A549 (cell line): ENCODE data around the gene GPR78. TPM values are rescaled to one million over a fixed set of nuclear protein-coding genes. Genes with fewer than 3 reads are reported as not detected.

ENCODE experiments used
- ATAC-seq, 2 experiments: fragments of 200-7000 bp in 1 of 2; fragments of >200 bp in 1 of 2; cut with Nextera tagmentation in 1 of 2; cut with Tn5 transposase in 1 of 2; 3 replicates each; pipeline versions ENCODE4 v1.8.0 to v1.9.1; 2018 to 2020; ENCODE audit warnings: mild to moderate bottlenecking in 1 of 2, moderate library complexity in 1 of 2
- CTCF ChIA-PET: fragments of 300-600 bp; sonication (Branson Sonifier 250); formaldehyde crosslinking; extraction: SDS; loops from one replicate; lab custom pipeline; 2021; ENCODE audit warnings: antibody characterized with exemption, inconsistent platforms; lab: Yijun Ruan, JAX
- POLR2A ChIA-PET: fragments of 350-600 bp; formaldehyde crosslinking; extraction: SDS; loops from one replicate; lab custom pipeline; 2021; ENCODE audit warnings: antibody characterized with exemption, inconsistent platforms; lab: Yijun Ruan, JAX
- DNase-seq, 2 experiments: peaks; one replicate each; pipeline versions ENCODE4 v3.0.0 to v3.0.0-alpha.2; 2011 to 2016; ENCODE audit warnings: low read depth in 1 of 2, low spot score in 1 of 2
- FAIRE-seq: peaks from 2 replicates; lab custom pipeline; 2011; peaks lifted over from hg19 to GRCh38; lab: Jason Lieb, UNC
- H3K27ac ChIP-seq, 2 experiments: fragments of >200 bp; sonication (Bioruptor Twin); formaldehyde crosslinking; 3 replicates each; pipeline ENCODE4 v1.5.1; 2016 to 2017
- H3K4me1 ChIP-seq: fragments of >200 bp; sonication (Bioruptor Twin); formaldehyde crosslinking; 3 replicates; pipeline ENCODE4 v1.6.1; 2016
- H3K4me2 ChIP-seq: fragments of >200 bp; sonication (Bioruptor Twin); formaldehyde crosslinking; 3 replicates; pipeline ENCODE4 v1.6.1; 2016
- H3K4me3 ChIP-seq: fragments of >200 bp; sonication (Bioruptor Twin); formaldehyde crosslinking; 3 replicates; pipeline ENCODE4 v1.5.1; 2016
- H3K9me3 ChIP-seq: fragments of >200 bp; sonication (Bioruptor Twin); formaldehyde crosslinking; 3 replicates; pipeline ENCODE4 v1.6.1; 2016
- BCL3 ChIP-seq: fragments of >200 bp; sonication (Bioruptor Twin); formaldehyde crosslinking; IDR thresholded peaks from 3 replicates; pipeline ENCODE4 v1.6.1; 2016
- CBX2 ChIP-seq: fragments of 200-600 bp; sonication (generic); IDR thresholded peaks from 2 replicates; pipeline ENCODE4 v1.6.1; 2016; ENCODE audit warnings: low read depth, mild to moderate bottlenecking, borderline replicate concordance
- CTCF ChIP-seq: fragments of >200 bp; sonication (Bioruptor Twin); formaldehyde crosslinking; IDR thresholded peaks from 3 replicates; pipeline ENCODE4 v1.5.1; 2016
- FOSB ChIP-seq: fragments of 250-450 bp; sonication (Bioruptor Pico); IDR thresholded peaks from 2 replicates; pipeline ENCODE4 v1.5.0; 2020; ENCODE audit warnings: mild to moderate bottlenecking, moderate library complexity
- FOSL2 ChIP-seq, 2 experiments: fragments of 450-650 bp in 1 of 2; fragments of >200 bp in 1 of 2; sonication (Bioruptor Twin) in 1 of 2; formaldehyde crosslinking; IDR thresholded peaks; 2 replicates each; pipeline versions ENCODE4 v1.5.0 to v1.6.1; 2016 to 2020; ENCODE audit warnings: mild to moderate bottlenecking in 1 of 2, moderate library complexity in 1 of 2
- FOXS1 ChIP-seq: fragments of 250-450 bp; sonication (Bioruptor Pico); IDR thresholded peaks from 2 replicates; pipeline ENCODE4 v1.5.0; 2020; ENCODE audit warnings: mild to moderate bottlenecking, moderate library complexity
- GATA3 ChIP-seq: IDR thresholded peaks from 2 replicates; pipeline ENCODE4 v1.6.1; 2012; ENCODE audit warnings: borderline replicate concordance
- HDAC2 ChIP-seq: fragments of 200-600 bp; sonication (generic); IDR thresholded peaks from 2 replicates; pipeline ENCODE4 v1.6.1; 2016
- HOXA7 ChIP-seq: fragments of 250-450 bp; sonication (Bioruptor Pico); IDR thresholded peaks from 2 replicates; pipeline ENCODE4 v1.5.0; 2020; ENCODE audit warnings: mild to moderate bottlenecking, moderate library complexity
- POLR2A ChIP-seq: IDR thresholded peaks from 2 replicates; pipeline ENCODE4 v1.6.1; 2012; ENCODE audit warnings: mild to moderate bottlenecking, low read length
- RAD21 ChIP-seq, 2 experiments: fragments of >200 bp in 1 of 2; sonication (Bioruptor Twin) in 1 of 2; formaldehyde crosslinking in 1 of 2; IDR thresholded peaks in 1 of 2; conservative IDR thresholded peaks in 1 of 2; 2 replicates in 1 of 2; 3 replicates in 1 of 2; pipeline ENCODE4 v1.6.1; 2012 to 2018; ENCODE audit warnings: inconsistent platforms in 1 of 2
- RFX5 ChIP-seq: fragments of 450-650 bp; IDR thresholded peaks from 2 replicates; pipeline ENCODE4 v1.7.1; 2014; ENCODE audit warnings: antibody characterized with exemption, mild to moderate bottlenecking, moderate library complexity
- SMC3 ChIP-seq: fragments of >200 bp; sonication (Bioruptor Twin); formaldehyde crosslinking; IDR thresholded peaks from 3 replicates; pipeline ENCODE4 v1.6.1; 2018; ENCODE audit warnings: inconsistent platforms
- SREBF2 ChIP-seq: fragments of 450-650 bp; IDR thresholded peaks from 2 replicates; pipeline ENCODE4 v1.6.1; 2014; ENCODE audit warnings: mild to moderate bottlenecking, moderate library complexity
- TFCP2L1 ChIP-seq: fragments of 250-450 bp; sonication (Bioruptor Pico); IDR thresholded peaks from 2 replicates; pipeline ENCODE4 v1.5.0; 2021; ENCODE audit warnings: mild to moderate bottlenecking
- WGBS: methylation state at CpG from one replicate; pipeline ENCODE4 v1.1.6; 2017; ENCODE audit errors: missing lambda C conversion rate; 5-methylcytosine and 5-hydroxymethylcytosine counted together
- polyA plus RNA-seq, 4 experiments: library from polyadenylated mRNA; depleted of rRNA in 3 of 4; stranded (reverse); fragments of >200 nt; fragmentation: RNase III in 1 of 4; extraction: RNeasy Plus Mini Kit Qiagen cat#74134 plus additional on column Dnase treatment in 1 of 4; gene quantifications; 2 replicates in 3 of 4; 3 replicates in 1 of 4; pipeline ENCODE4 v1.2.3, GENCODE V29; 2011 to 2017
- TF ChIP-seq, protein P1 (sequence below): fragments of 250-450 bp; sonication (Bioruptor Pico); IDR thresholded peaks from 2 replicates; pipeline ENCODE4 v1.5.0; 2020; ENCODE audit warnings: low read depth, mild to moderate bottlenecking, moderate library complexity
- TF ChIP-seq, protein P2 (sequence below): fragments of 150-350 bp; IDR thresholded peaks from 2 replicates; pipeline ENCODE4 v1.6.1; 2014; ENCODE audit warnings: low read depth, mild to moderate bottlenecking, low read length
- TF ChIP-seq, protein P3 (sequence below): fragments of 250-450 bp; sonication (Bioruptor Pico); IDR thresholded peaks from 2 replicates; pipeline ENCODE4 v1.5.0; 2021; ENCODE audit warnings: mild to moderate bottlenecking, moderate library complexity, borderline replicate concordance

The GPR78 gene
- polyA plus RNA-seq, 2 of the 4 experiments (the other 2 are of a cell fraction) = 0.09 TPM; not detected in 1

DNA sequence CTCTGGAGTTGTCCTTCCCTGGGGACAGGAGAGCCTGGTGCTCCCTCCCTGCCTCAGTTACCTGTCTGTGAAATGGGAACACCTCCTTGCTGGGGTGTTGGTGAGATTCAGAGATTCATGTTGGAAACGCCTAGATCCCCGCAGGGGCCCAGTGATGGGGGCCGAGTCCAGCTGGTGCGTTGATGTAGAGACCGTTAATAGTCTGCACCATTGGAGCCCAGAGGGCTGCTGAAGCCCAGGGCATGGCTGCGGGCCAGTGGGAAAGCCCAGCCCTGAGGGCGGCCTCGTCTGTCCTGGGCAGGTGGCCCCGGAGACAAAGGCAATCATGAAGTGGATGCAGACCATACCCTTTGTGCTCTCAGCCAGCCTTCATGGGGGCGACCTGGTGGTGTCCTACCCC, 26.8 kb downstream of the GPR78 start:
- H3K4me2 ChIP-seq = no peak overlapping the region
- ChIA-PET POLR2A (no interaction called here), CTCF (interaction anchor here (0.6 to 4.0 kb wide), 32 partner anchors 8 to 321 kb away, joined by 3 to 52 read pairs (median 4); partner anchors contain the start of gene CPZ)
- WGBS = 11% methylated on average over 6 of the region's 10 CpGs
- no peak for FAIRE-seq
- ATAC-seq = no peak
- H3K27ac ChIP-seq = no peak overlapping the region
- no peaks in the 10 kb centered on the region for H3K4me1 ChIP-seq
- TF ChIP-seq HOXA7 (CRISPR knock-in tag) = no peak
- TF ChIP-seq BCL3 = no peak
- no peak for TF ChIP-seq RAD21 (conservative IDR thresholded peaks at IDR 0.05 in 1 of 2, IDR thresholded peaks at IDR 0.05 in 1 of 2)
- TF ChIP-seq GATA3 = no peak
- TF ChIP-seq CBX2 = no peak
- TF ChIP-seq SMC3 = no peak
- no peak for TF ChIP-seq FOSL2 (IDR thresholded peaks at IDR 0.05)
- TF ChIP-seq FOSL2 (CRISPR knock-in tag; IDR thresholded peaks at IDR 0.05) = no peak
- TF ChIP-seq, protein P1, sequence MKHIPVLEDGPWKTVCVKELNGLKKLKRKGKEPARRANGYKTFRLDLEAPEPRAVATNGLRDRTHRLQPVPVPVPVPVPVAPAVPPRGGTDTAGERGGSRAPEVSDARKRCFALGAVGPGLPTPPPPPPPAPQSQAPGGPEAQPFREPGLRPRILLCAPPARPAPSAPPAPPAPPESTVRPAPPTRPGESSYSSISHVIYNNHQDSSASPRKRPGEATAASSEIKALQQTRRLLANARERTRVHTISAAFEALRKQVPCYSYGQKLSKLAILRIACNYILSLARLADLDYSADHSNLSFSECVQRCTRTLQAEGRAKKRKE (CRISPR knock-in tag) = no peak
- TF ChIP-seq RFX5 = no peak
- TF ChIP-seq, protein P2, sequence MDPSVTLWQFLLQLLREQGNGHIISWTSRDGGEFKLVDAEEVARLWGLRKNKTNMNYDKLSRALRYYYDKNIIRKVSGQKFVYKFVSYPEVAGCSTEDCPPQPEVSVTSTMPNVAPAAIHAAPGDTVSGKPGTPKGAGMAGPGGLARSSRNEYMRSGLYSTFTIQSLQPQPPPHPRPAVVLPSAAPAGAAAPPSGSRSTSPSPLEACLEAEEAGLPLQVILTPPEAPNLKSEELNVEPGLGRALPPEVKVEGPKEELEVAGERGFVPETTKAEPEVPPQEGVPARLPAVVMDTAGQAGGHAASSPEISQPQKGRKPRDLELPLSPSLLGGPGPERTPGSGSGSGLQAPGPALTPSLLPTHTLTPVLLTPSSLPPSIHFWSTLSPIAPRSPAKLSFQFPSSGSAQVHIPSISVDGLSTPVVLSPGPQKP = no peak
- no peak for TF ChIP-seq HDAC2
- no peak for TF ChIP-seq FOSB (CRISPR knock-in tag)
- no peak for TF ChIP-seq SREBF2
- no peak for TF ChIP-seq TFCP2L1
- no peak for TF ChIP-seq POLR2A
- no peak for TF ChIP-seq FOXS1 (CRISPR knock-in tag)
- TF ChIP-seq, all 56 proteins: peak for 0
- no peak for DNase-seq
- no peaks in the 10 kb centered on the region for H3K9me3 ChIP-seq
- no peak overlapping the region for H3K4me3 ChIP-seq

- WGBS = 0% methylated on average over 12 of the region's 42 CpGs
- peak overlapping the region; percentile 43; the same call in 2 of the 3 replicates for H3K4me2 ChIP-seq
- POLR2A ChIA-PET = interaction anchor here (0.6 kb wide), 1 partner anchor 73 kb away, joined by 3 read pairs; no protein-coding TSS in a partner anchor
- TF ChIP-seq RAD21 (conservative IDR thresholded peaks at IDR 0.05 in 1 of 2, IDR thresholded peaks at IDR 0.05 in 1 of 2) (peak; percentile 54 to 72), CTCF (peak; percentile 66), BCL3 (no peak), SMC3 (peak; percentile 53)
- TF ChIP-seq, protein P3, sequence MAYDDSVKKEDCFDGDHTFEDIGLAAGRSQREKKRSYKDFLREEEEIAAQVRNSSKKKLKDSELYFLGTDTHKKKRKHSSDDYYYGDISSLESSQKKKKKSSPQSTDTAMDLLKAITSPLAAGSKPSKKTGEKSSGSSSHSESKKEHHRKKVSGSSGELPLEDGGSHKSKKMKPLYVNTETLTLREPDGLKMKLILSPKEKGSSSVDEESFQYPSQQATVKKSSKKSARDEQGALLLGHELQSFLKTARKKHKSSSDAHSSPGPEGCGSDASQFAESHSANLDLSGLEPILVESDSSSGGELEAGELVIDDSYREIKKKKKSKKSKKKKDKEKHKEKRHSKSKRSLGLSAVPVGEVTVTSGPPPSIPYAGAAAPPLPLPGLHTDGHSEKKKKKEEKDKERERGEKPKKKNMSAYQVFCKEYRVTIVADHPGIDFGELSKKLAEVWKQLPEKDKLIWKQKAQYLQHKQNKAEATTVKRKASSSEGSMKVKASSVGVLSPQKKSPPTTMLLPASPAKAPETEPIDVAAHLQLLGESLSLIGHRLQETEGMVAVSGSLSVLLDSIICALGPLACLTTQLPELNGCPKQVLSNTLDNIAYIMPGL (CRISPR knock-in tag) = no peak
- TF ChIP-seq, all 56 proteins: peak for 3
- DNase-seq (peak in 1 of 2 experiments; percentile 50), ATAC-seq (peak; percentile 50 to 82; a peak in 3 of 6 replicates), FAIRE-seq (no peak)
- Histone ChIP-seq H3K27ac (no peak overlapping the region), H3K4me3 (no peak overlapping the region), H3K9me3 (no peaks in the 10 kb centered on the region), H3K4me1 (no peaks in the 10 kb centered on the region)
- CTCF ChIA-PET = interaction anchor here (0.6 to 4.0 kb wide), 34 partner anchors 9 to 320 kb away, joined by 3 to 52 read pairs (median 4); partner anchors contain the start of gene CPZ
These were observed 27.6 kb downstream of the GPR78 start for GRCh38 chr4:8607603-8608481.
